ENCODE data around the gene COQ6.

Gene COQ6

GRCh38 chr14:73995977-73996378 is 45.9 kb downstream of the COQ6 start:
- TF ChIP-seq YY1 (IDR thresholded peaks at IDR 0.05; ENCODE audit: low read depth) (no peak), FOXM1 (IDR thresholded peaks at IDR 0.05; ENCODE audit: borderline replicate concordance, low read depth) (no peak), TCF12 (IDR thresholded peaks at IDR 0.05; ENCODE audit: low read depth) (no peak)

- TF ChIP-seq CREB1 (IDR thresholded peaks at IDR 0.05; ENCODE audit: low read depth) = no peak
- no peak for TF ChIP-seq CEBPB (IDR thresholded peaks at IDR 0.05)
- TF ChIP-seq EP300 (IDR thresholded peaks at IDR 0.05; ENCODE audit: borderline replicate concordance) = no peak
- no peak for TF ChIP-seq YY1 (IDR thresholded peaks at IDR 0.05; ENCODE audit: low read depth)
- TF ChIP-seq NFIC (IDR thresholded peaks at IDR 0.05) = no peak
- no peak for TF ChIP-seq FOXM1 (IDR thresholded peaks at IDR 0.05; ENCODE audit: borderline replicate concordance, low read depth)
- no peak for TF ChIP-seq REST (IDR thresholded peaks at IDR 0.05; ENCODE audit: low read depth)
- no peak for TF ChIP-seq MAX (IDR thresholded peaks at IDR 0.05)
- no peak for TF ChIP-seq TEAD4 (IDR thresholded peaks at IDR 0.05)
- TF ChIP-seq TAF1 (IDR thresholded peaks at IDR 0.05; ENCODE audit: low read depth) = no peak
- TF ChIP-seq ZBTB7A (IDR thresholded peaks at IDR 0.05; ENCODE audit: low read depth) = no peak
- no peak for TF ChIP-seq USF1 (IDR thresholded peaks at IDR 0.05)
- no peak for TF ChIP-seq TCF12 (IDR thresholded peaks at IDR 0.05; ENCODE audit: low read depth)
- no peak for TF ChIP-seq EGR1 (IDR thresholded peaks at IDR 0.05)
- TF ChIP-seq RAD21 (IDR thresholded peaks at IDR 0.05; ENCODE audit: low read depth) = no peak
These were observed 46.6 kb downstream of the COQ6 start for GRCh38 chr14:73996731-73997107.

GRCh38 chr14:73997108-73997943 is 47.2 kb downstream of the COQ6 start:
- TF ChIP-seq NFIC (IDR thresholded peaks at IDR 0.05) (no peak), TEAD4 (IDR thresholded peaks at IDR 0.05) (no peak), EGR1 (IDR thresholded peaks at IDR 0.05) (no peak), MAX (IDR thresholded peaks at IDR 0.05) (no peak), YY1 (IDR thresholded peaks at IDR 0.05; ENCODE audit: low read depth) (no peak), USF1 (IDR thresholded peaks at IDR 0.05) (no peak), RAD21 (IDR thresholded peaks at IDR 0.05; ENCODE audit: low read depth) (no peak), EP300 (IDR thresholded peaks at IDR 0.05; ENCODE audit: borderline replicate concordance) (no peak), TAF1 (IDR thresholded peaks at IDR 0.05; ENCODE audit: low read depth) (no peak), REST (IDR thresholded peaks at IDR 0.05; ENCODE audit: low read depth) (no peak), FOXM1 (IDR thresholded peaks at IDR 0.05; ENCODE audit: borderline replicate concordance, low read depth) (no peak), CREB1 (IDR thresholded peaks at IDR 0.05; ENCODE audit: low read depth) (no peak), TCF12 (IDR thresholded peaks at IDR 0.05; ENCODE audit: low read depth) (no peak), ZBTB7A (IDR thresholded peaks at IDR 0.05; ENCODE audit: low read depth) (no peak), CEBPB (IDR thresholded peaks at IDR 0.05) (no peak)

- TF ChIP-seq FOXM1 (IDR thresholded peaks at IDR 0.05; ENCODE audit: borderline replicate concordance, low read depth) = no peak
These were observed 47.9 kb downstream of the COQ6 start for GRCh38 chr14:73997944-73998447.

GRCh38 chr14:73998726-73999125 is 48.6 kb downstream of the COQ6 start:
- TF ChIP-seq RAD21 (IDR thresholded peaks at IDR 0.05; ENCODE audit: low read depth) (no peak), EGR1 (IDR thresholded peaks at IDR 0.05) (no peak), YY1 (IDR thresholded peaks at IDR 0.05; ENCODE audit: low read depth) (no peak), FOXM1 (IDR thresholded peaks at IDR 0.05; ENCODE audit: borderline replicate concordance, low read depth) (no peak), TEAD4 (IDR thresholded peaks at IDR 0.05) (no peak), CEBPB (IDR thresholded peaks at IDR 0.05) (no peak), TAF1 (IDR thresholded peaks at IDR 0.05; ENCODE audit: low read depth) (no peak)
